IMR-90 (cell line): ENCODE measurements around the gene CDON. TPM values are rescaled to one million over a fixed set of nuclear protein-coding genes. Genes with fewer than 3 reads are reported as not detected.

Source experiments
- ATAC-seq: fragments of 200-7000 bp; cut with Tn5 transposase; 2 replicates; pipeline ENCODE4 v1.9.1; 2020; ENCODE audit warnings: low read depth, mild to moderate bottlenecking, moderate library complexity
- BruUV-seq: library from RNA; stranded (reverse); fragments of 400-500 nt; replicated peaks from 2 replicates; lab custom pipeline; 2021; lab: Mats Ljungman, UMichigan
- CTCF ChIA-PET: fragments of 300-600 bp; formaldehyde crosslinking; extraction: SDS; loops from one replicate; lab custom pipeline; 2021; ENCODE audit warnings: antibody characterized with exemption; lab: Yijun Ruan, JAX
- POLR2A ChIA-PET: fragments of 300-600 bp; sonication (Branson Sonifier 250); formaldehyde crosslinking; loops from one replicate; lab custom pipeline; 2022; ENCODE audit warnings: antibody characterized with exemption; ENCODE audit not compliant: unreplicated experiment; lab: Charles Lee
- DNase-seq: peaks from one replicate; pipeline ENCODE4 v3.0.0; 2013
- H2AFZ ChIP-seq: replicated peaks from 2 replicates; pipeline ENCODE3; 2013; ENCODE audit warnings: low read length, mild to moderate bottlenecking; ENCODE audit not compliant: poor library complexity
- H2AK5ac ChIP-seq: 2 replicates; pipeline ENCODE4 v1.6.1; 2013; ENCODE audit warnings: low read depth, low read length, inconsistent platforms
- H2AK9ac ChIP-seq: replicated peaks from 2 replicates; pipeline ENCODE3; 2013; ENCODE audit warnings: mild to moderate bottlenecking, low read depth, low read length, moderate library complexity; ENCODE audit not compliant: poor library complexity
- H2BK120ac ChIP-seq: 2 replicates; pipeline ENCODE4 v1.6.1; 2013; ENCODE audit warnings: low read depth, low read length, inconsistent platforms
- H2BK15ac ChIP-seq: 3 replicates; pipeline ENCODE4 v1.6.1; 2013; ENCODE audit warnings: low read depth, low read length, inconsistent platforms
- H2BK20ac ChIP-seq: 2 replicates; pipeline ENCODE4 v1.6.1; 2013; ENCODE audit warnings: low read depth, mild to moderate bottlenecking, inconsistent platforms, low read length, moderate library complexity
- H2BK5ac ChIP-seq: 2 replicates; pipeline ENCODE4 v1.6.1; 2013; ENCODE audit warnings: mild to moderate bottlenecking, low read depth, low read length, inconsistent platforms; ENCODE audit not compliant: poor library complexity, severe bottlenecking
- H3K14ac ChIP-seq: replicated peaks from 2 replicates; pipeline ENCODE4 v1.6.1; 2013; ENCODE audit warnings: low read depth, low read length, inconsistent platforms
- H3K18ac ChIP-seq: 2 replicates; pipeline ENCODE4 v1.6.1; 2013; ENCODE audit warnings: low read depth, low read length, control low read depth
- H3K23ac ChIP-seq: 2 replicates; pipeline ENCODE4 v1.6.1; 2013; ENCODE audit warnings: low read depth, low read length, inconsistent platforms
- H3K27ac ChIP-seq: 2 replicates; pipeline ENCODE4 v1.5.1; 2013; ENCODE audit warnings: mild to moderate bottlenecking, control low read depth, low read length; ENCODE audit not compliant: insufficient read depth
- H3K27me3 ChIP-seq: 2 replicates; pipeline ENCODE4 v1.6.1; 2013; ENCODE audit warnings: low read length; ENCODE audit not compliant: control insufficient read depth, insufficient read depth
- H3K36me3 ChIP-seq: 2 replicates; pipeline ENCODE4 v1.6.1; 2013; ENCODE audit warnings: low read length, mixed read lengths; ENCODE audit not compliant: control insufficient read depth, insufficient read depth
- H3K4ac ChIP-seq: 2 replicates; pipeline ENCODE4 v1.6.1; 2013; ENCODE audit warnings: low read depth, low read length, inconsistent platforms
- H3K4me1 ChIP-seq: 2 replicates; pipeline ENCODE4 v1.6.1; 2013; ENCODE audit warnings: low read length, mixed read lengths; ENCODE audit not compliant: control insufficient read depth, insufficient read depth
- H3K4me2 ChIP-seq: 2 replicates; pipeline ENCODE4 v1.6.1; 2013; ENCODE audit warnings: low read depth, mild to moderate bottlenecking, control low read depth, low read length, moderate library complexity
- H3K4me3 ChIP-seq: 2 replicates; pipeline ENCODE4 v1.5.1; 2013; ENCODE audit warnings: low read depth, mild to moderate bottlenecking, control low read depth, low read length, moderate library complexity; ENCODE audit not compliant: insufficient read depth
- H3K56ac ChIP-seq: 2 replicates; pipeline ENCODE4 v1.6.1; 2013; ENCODE audit warnings: low read length, inconsistent platforms; ENCODE audit not compliant: insufficient read depth; ENCODE audit errors: extremely low read depth
- H3K79me1 ChIP-seq, 2 experiments: 2 replicates each; pipeline ENCODE4 v1.6.1; 2013; ENCODE audit warnings: low read length in 2 of 2, inconsistent platforms in 1 of 2, low read depth in 1 of 2
- H3K9ac ChIP-seq: 2 replicates; pipeline ENCODE4 v1.6.1; 2013; ENCODE audit warnings: low read depth, low read length, control low read depth
- H3K9me1 ChIP-seq: 2 replicates; pipeline ENCODE4 v1.6.1; 2013; ENCODE audit warnings: low read length, inconsistent platforms; ENCODE audit not compliant: insufficient read depth
- H3K9me3 ChIP-seq: 2 replicates; pipeline ENCODE4 v1.6.1; 2013; ENCODE audit warnings: low read length; ENCODE audit not compliant: control insufficient read depth, insufficient read depth
- H4K20me1 ChIP-seq: 2 replicates; pipeline ENCODE4 v1.6.1; 2013; ENCODE audit warnings: low read length, inconsistent platforms; ENCODE audit not compliant: insufficient read depth
- H4K5ac ChIP-seq: 2 replicates; pipeline ENCODE4 v1.6.1; 2013; ENCODE audit warnings: mild to moderate bottlenecking, low read depth, low read length, control low read depth
- H4K8ac ChIP-seq, 2 experiments: 2 replicates each; pipeline ENCODE4 v1.6.1; 2013; ENCODE audit warnings: low read depth in 2 of 2, low read length in 2 of 2, control low read depth in 1 of 2, inconsistent platforms in 1 of 2
- H4K91ac ChIP-seq: 2 replicates; pipeline ENCODE4 v1.6.1; 2013; ENCODE audit warnings: low read depth, low read length, inconsistent platforms; ENCODE audit not compliant: insufficient read depth
- CEBPB ChIP-seq: IDR thresholded peaks from 2 replicates; pipeline ENCODE4 v1.6.1; 2012; ENCODE audit warnings: low read depth, low read length, improper control_type of control experiment
- MXI1 ChIP-seq: IDR thresholded peaks from 2 replicates; pipeline ENCODE4 v1.6.1; 2012; ENCODE audit warnings: low read depth, mild to moderate bottlenecking, low read length, moderate library complexity, borderline replicate concordance
- WGBS, 2 experiments: methylation state at CpG; one replicate each; pipeline versions ENCODE4 v1.1.5 to v1.1.7; 2013; ENCODE audit warnings: missing lambda C conversion rate in 2 of 2; ENCODE audit not compliant: insufficient read length in 1 of 2; ENCODE audit errors: extremely low coverage in 2 of 2; 5-methylcytosine and 5-hydroxymethylcytosine counted together
- dilution Hi-C: fragments of 300-500 bp; cut with HindIII; formaldehyde crosslinking; loops from one replicate; pipeline ENCODE4 v1.14.3; 2018; ENCODE audit warnings: low sequenced_read_pairs; ENCODE audit not compliant: unreplicated experiment
- in situ Hi-C: fragments of 300-500 bp; cut with MboI; formaldehyde crosslinking; loops from 3 replicates; pipeline ENCODE4 v1.14.3; 2019; ENCODE audit warnings: low sequenced_read_pairs, inconsistent platforms, mixed read lengths
- intact Hi-C: fragments of 100-400 bp; cut with micrococcal nuclease; formaldehyde crosslinking; loops from 2 replicates; pipeline ENCODE4 v1.10.0; 2022
- polyA plus RNA-seq, 3 experiments: library from polyadenylated mRNA; depleted of rRNA; stranded (reverse); fragments of >200 nt; gene quantifications; 2 replicates each; pipeline ENCODE4 v1.2.3, GENCODE V29; 2012; ENCODE audit warnings: low replicate concordance in 1 of 3
- total RNA-seq: library from RNA; depleted of rRNA; stranded (reverse); fragments of >200 nt; gene quantifications from 2 replicates; pipeline ENCODE4 v1.2.3, GENCODE V29; 2012

The CDON gene
- total and polyA plus RNA-seq, 2 of the 4 experiments (the other 2 are of a cell fraction) = 1.2 to 3.8 TPM

DNA sequence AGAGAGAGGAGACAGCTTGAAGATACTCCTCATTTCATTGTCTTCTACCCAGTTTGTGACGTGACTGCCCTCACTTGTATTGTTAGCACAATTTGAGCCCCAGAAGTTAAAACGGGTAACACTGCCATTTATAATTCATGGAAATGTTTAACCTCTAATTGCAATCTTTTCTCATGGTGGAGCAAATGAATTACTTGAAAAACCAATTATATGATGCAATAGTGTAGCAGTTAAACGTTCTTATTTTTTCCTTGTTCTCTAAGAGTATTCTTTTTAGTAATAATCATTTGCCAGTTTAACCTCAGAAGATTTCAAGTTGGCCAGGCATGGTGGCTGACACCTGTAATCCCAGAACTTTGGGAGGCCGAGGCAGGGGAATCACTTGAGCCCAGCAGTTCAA lies 56.6 kb downstream of the CDON start:
- H4K8ac ChIP-seq = no peak overlapping the region
- no peak overlapping the region for H3K23ac ChIP-seq
- H3K27me3 ChIP-seq = peaks cover 5% of the 10 kb centered on the region
- ChIA-PET CTCF (no interaction called here), POLR2A (no interaction called here)
- no peak overlapping the region for H2BK120ac ChIP-seq
- no peak overlapping the region for H3K18ac ChIP-seq
- no peak overlapping the region for H4K5ac ChIP-seq
- no peaks in the 10 kb centered on the region for H3K4me1 ChIP-seq
- DNase-seq (no peak), ATAC-seq (no peak)
- no peak overlapping the region for H3K4me3 ChIP-seq
- H3K9me1 ChIP-seq = no peaks in the 10 kb centered on the region
- intact Hi-C loops = no loop called here
- no peak overlapping the region for H2AFZ ChIP-seq
- no peak overlapping the region for H3K27ac ChIP-seq
- peak; percentile 58 for TF ChIP-seq CEBPB
- no peak for TF ChIP-seq MXI1
- dilution Hi-C loops = no loop called here
- no peak overlapping the region for H2BK15ac ChIP-seq
- H3K9ac ChIP-seq = no peak overlapping the region
- H3K14ac ChIP-seq = no peak overlapping the region
- H3K56ac ChIP-seq = no peak overlapping the region
- H3K9me3 ChIP-seq = no peaks in the 10 kb centered on the region
- H3K4ac ChIP-seq = no peak overlapping the region
- no peak overlapping the region for H2AK5ac ChIP-seq
- no peak overlapping the region for H2AK9ac ChIP-seq
- in situ Hi-C loops = no loop called here
- H2BK20ac ChIP-seq = no peak overlapping the region
- no peaks in the 10 kb centered on the region for H3K79me1 ChIP-seq
- H4K20me1 ChIP-seq = no peaks in the 10 kb centered on the region
- WGBS, 2 experiments = no CpG with 5 or more reads among the region's 4 CpGs
- no peaks in the 10 kb centered on the region for H3K36me3 ChIP-seq
- no TSS peak for BruUV-seq
- H3K4me2 ChIP-seq = no peak overlapping the region
- H4K91ac ChIP-seq = no peak overlapping the region
- H2BK5ac ChIP-seq = no peak overlapping the region
